ENCODE data around the gene CNTNAP2. TPM values are rescaled to one million over a fixed set of nuclear protein-coding genes. Genes with fewer than 3 reads are reported as not detected.

Gene CNTNAP2
- total RNA-seq, 4 donors from 2014 or later = not detected

DNA sequence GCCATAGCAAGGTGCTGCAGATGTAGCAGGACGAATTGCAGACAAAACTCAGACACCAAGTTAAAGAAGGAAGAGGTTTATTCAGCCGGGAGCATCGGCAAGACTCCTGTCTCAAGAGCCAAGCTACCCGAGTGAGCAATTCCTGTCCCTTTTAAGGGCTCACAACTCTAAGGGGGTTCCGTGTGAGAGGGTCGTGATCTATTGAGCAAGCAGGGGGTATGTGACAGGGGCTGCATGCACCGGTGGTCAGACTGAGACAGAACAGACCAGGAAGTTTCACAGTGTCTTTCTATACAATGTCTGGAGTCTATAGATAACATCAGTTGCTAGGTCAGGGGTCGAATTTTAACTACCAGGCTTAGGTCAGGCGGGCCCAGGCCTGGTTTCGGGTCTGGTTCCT lies 2252.0 kb downstream of the CNTNAP2 start:
- no peaks in the 10 kb centered on the region for H3K4me1 ChIP-seq
- no peaks in the 10 kb centered on the region for H3K9me3 ChIP-seq
- no peaks in the 10 kb centered on the region for H3K27me3 ChIP-seq
- TF ChIP-seq CTCF (IDR thresholded peaks at IDR 0.05 in 4 of 5, conservative IDR thresholded peaks at IDR 0.05 in 1 of 5) (no peak), POLR2A (IDR thresholded peaks at IDR 0.05) (no peak)
- no peak for DNase-seq
- H3K4me3 ChIP-seq = no peak overlapping the region
- in situ Hi-C loops (cut with MboI; ENCODE audit: low sequenced_read_pairs in 4 of 4) (no loop called here), intact Hi-C loops (cut with DNase I; ENCODE audit: low total_unique reads) (no loop called here)
- H3K27ac ChIP-seq = no peak overlapping the region
- H3K36me3 ChIP-seq = no peaks in the 10 kb centered on the region
- no peak for ATAC-seq

- no peaks in the 10 kb centered on the region for H3K36me3 ChIP-seq
- ATAC-seq (no peak), DNase-seq (no peak)
- no peak overlapping the region for H3K4me3 ChIP-seq
- H3K9me3 ChIP-seq = no peaks in the 10 kb centered on the region
- TF ChIP-seq POLR2A (IDR thresholded peaks at IDR 0.05) (no peak), CTCF (IDR thresholded peaks at IDR 0.05 in 4 of 5, conservative IDR thresholded peaks at IDR 0.05 in 1 of 5) (no peak)
- no peaks in the 10 kb centered on the region for H3K27me3 ChIP-seq
- H3K27ac ChIP-seq = no peak overlapping the region
- intact Hi-C loops (cut with DNase I; ENCODE audit: low total_unique reads) (no loop called here), in situ Hi-C loops (cut with MboI; ENCODE audit: low sequenced_read_pairs in 4 of 4) (no loop called here)
- H3K4me1 ChIP-seq = no peaks in the 10 kb centered on the region
Measured at GRCh38 chr7:148371280-148371937, 2254.8 kb downstream of the CNTNAP2 start.

DNA sequence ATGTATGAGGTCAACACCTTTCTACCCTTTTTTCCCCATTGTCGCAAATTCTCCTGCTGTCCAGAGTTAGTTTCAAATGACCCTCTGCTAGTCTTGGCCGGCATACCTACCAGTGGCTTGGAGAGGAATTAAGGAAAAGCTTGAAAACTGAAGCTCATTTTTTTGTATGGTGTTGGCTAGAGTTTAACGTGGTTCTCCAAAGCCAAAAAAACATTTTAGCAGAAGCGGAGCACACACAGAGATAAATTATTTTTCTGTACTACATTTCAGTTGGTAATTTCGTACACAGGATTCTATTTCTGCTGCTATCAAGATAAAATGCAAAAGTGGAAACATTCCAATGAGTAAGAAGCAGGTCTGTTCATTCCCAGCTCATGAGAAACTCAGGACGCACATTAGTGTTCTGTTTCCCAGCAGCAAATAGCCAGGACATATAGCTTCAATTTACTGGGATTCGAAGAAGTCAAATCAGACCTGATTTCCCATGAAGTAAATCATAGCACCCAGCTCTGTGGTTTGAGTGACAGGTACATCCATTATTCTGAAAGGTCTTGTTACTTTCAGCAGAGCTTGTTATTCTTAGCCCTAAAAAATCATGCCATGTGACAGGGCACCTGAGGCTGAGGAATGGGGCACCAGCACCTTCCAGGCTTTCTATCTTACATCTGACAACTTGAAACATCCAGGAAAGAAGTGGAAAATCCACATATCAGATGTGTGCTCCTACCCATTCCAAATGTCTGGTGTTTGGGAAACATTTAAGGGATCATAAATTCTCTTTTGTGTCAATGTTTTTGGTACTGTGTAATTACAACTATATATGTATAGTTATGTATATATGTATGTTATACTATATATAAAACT lies 2258.0 kb downstream of the CNTNAP2 start:
- intact Hi-C loops (cut with DNase I; ENCODE audit: low total_unique reads) = no loop called here
- no peak overlapping the region for H3K4me3 ChIP-seq
- H3K27ac ChIP-seq = no peak overlapping the region
- no peaks in the 10 kb centered on the region for H3K36me3 ChIP-seq
- no peaks in the 10 kb centered on the region for H3K4me1 ChIP-seq
- ATAC-seq (no peak), DNase-seq (no peak)
- H3K27me3 ChIP-seq = no peaks in the 10 kb centered on the region
- no peaks in the 10 kb centered on the region for H3K9me3 ChIP-seq
- no peak for TF ChIP-seq CTCF (IDR thresholded peaks at IDR 0.05 in 4 of 5, conservative IDR thresholded peaks at IDR 0.05 in 1 of 5)
- no peak for TF ChIP-seq POLR2A (IDR thresholded peaks at IDR 0.05)
- in situ Hi-C loops (cut with MboI; ENCODE audit: low sequenced_read_pairs in 4 of 4) = no loop called here

DNA sequence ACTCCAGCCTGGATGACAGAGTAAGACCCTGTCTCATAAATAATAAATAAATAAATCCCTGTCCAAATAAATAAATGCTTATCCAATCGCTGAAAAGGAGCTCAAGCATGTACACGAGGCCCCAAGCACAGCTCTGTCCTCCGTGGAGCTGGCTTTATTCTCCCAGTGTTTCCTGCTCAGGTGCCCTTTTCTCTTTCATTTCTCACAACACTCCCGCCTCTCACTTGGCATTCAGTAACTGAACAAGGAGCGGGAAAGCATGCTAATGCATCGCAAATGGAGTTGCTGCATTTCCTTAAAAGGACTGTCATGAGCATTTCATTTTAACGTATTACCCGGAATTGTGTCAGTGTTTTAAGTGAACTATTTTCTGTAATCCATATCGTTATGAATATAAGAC lies 2263.1 kb downstream of the CNTNAP2 start:
- in situ Hi-C loops (cut with MboI; ENCODE audit: low sequenced_read_pairs in 4 of 4) = no loop called here
- no peak overlapping the region for H3K27ac ChIP-seq
- H3K4me1 ChIP-seq = no peaks in the 10 kb centered on the region
- no peak overlapping the region for H3K4me3 ChIP-seq
- TF ChIP-seq CTCF (IDR thresholded peaks at IDR 0.05 in 4 of 5, conservative IDR thresholded peaks at IDR 0.05 in 1 of 5) (no peak), POLR2A (IDR thresholded peaks at IDR 0.05) (no peak)
- DNase-seq = no peak
- no peaks in the 10 kb centered on the region for H3K36me3 ChIP-seq
- intact Hi-C loops (cut with DNase I; ENCODE audit: low total_unique reads) = no loop called here
- no peaks in the 10 kb centered on the region for H3K9me3 ChIP-seq
- H3K27me3 ChIP-seq = no peaks in the 10 kb centered on the region
- ATAC-seq = no peak

Data from gastrocnemius medialis (tissue), 4 donors.